Renal pelvis (tissue), 4 donors: ENCODE measurements around the gene ERN1. TPM values are rescaled to one million over a fixed set of nuclear protein-coding genes. Genes with fewer than 3 reads are reported as not detected.

ENCODE experiments used
- DNase-seq: peaks from one replicate; pipeline ENCODE4 v3.0.0-alpha.2; 2013
- polyA plus RNA-seq, 3 donors: library from polyadenylated mRNA; unstranded; fragments of 120-200 nt; gene quantifications; one replicate each; pipeline ENCODE4 v1.2.1, GENCODE V29; 2013; ENCODE audit not compliant: insufficient read length in 3 of 3

The ERN1 gene
- polyA plus RNA-seq, 3 donors = 8.3 to 9.3 (median 8.7) TPM

- no peak for DNase-seq
These were observed 44.3 kb downstream of the ERN1 start for GRCh38 chr17:64085650-64086005.

GRCh38 chr17:64084940-64085649 lies 44.8 kb downstream of the ERN1 start:
- no peak for DNase-seq

DNA sequence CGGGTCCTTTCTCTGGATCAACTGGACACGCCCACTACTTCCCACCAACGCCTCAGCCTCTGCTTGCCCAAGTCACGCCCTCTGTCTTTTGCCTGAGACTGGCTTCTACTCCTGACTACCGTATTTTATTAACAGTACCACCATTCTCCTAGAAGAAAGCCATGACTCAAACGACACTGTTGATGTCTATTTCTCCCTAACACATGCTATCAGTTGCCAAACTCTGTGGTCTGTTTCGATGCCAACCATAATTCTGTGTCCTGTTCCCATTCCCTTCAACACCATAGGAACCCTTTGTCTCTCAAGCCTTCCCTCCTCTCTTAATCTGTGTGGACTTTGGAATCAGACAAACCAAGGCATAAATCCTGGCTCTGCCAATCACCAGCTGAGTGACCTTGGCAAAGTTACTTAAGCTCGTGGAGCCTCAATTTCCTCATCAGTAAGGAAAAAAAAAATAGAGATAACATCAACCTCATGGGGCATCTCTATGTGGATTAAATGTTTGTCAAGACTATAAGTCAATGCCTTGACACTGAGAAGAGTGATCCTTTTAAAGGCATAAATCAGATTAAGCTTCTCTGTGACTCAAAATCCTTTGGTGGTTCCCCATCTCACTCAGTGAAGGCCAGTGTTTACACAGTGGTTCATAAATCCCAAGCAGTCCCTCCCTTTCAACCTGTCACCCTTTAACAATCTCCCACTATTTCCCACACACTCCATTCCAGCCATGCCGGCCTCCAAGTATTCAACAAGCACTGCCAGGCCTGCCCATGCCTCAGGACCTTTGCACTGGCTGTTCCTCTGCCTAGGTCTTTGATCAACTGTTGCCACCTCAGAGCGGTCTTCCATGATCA lies 45.6 kb downstream of the ERN1 start:
- DNase-seq = no peak

GRCh38 chr17:64083563-64084085 lies 46.3 kb downstream of the ERN1 start:
- no peak for DNase-seq

DNA sequence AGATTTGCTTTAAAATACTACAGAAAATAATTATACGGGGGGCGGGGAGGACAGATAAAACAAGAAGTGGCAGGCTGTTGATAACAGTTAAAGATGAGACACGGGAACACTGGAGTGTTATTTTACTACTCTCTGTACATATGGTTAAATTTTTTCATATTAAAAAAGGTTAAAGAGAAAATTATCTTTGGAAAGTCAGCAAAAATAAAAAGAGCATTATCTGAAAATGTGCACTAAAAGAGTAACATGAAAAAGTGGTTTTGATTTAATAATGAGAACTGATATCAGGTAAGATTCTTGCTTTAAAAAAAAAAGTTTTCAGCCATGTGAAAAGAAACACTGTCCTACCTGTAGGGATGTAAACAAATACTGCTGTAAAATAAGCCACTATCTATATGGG lies 46.9 kb downstream of the ERN1 start:
- no peak for DNase-seq

DNA sequence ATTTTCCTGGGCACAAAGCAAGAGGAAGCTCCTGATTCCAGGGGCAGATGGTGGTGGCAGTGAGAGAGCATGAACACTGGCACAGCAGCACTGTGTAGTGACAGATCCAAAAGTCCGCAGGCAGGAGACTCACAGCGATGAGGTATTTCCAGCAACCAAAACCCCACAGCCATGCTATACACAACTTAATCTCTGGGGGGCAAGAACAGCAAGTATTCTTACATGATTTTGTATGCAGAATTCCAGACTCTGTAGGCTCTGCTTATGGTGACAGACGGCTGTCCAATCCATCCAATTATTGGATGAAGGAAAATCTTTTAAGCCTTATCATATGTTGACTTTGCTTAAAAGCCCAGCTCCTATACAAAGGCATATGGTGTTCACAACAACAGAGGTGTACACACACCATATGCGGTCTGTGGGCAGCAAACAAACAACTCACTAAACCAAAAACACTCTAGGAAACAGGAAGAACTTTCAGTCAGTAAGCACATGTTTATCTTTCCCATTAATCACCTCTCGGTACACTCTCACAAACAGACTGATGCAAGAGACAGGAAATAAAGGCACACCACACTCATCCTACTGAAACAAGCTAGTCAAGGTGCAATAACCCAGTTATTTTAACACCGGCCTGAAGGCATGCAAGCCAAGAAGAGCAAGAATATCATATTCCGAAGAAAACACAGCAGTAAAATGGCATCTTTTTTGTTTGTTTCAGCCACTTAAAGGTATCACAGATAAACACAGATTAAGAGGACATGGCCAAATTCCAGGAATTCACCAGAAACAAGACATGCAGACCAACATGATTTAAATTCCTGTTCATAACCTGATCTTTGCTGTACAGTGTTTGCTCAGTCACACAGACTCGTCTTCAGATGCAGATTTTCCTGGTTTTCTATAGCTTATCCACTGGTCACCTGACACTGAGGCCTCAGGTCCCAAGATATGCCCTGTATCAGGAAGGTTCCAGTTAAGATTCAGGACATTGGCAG lies 47.8 kb downstream of the ERN1 start:
- no peak for DNase-seq

- no peak for DNase-seq
These were observed 49.7 kb downstream of the ERN1 start for GRCh38 chr17:64080174-64080618.

DNA sequence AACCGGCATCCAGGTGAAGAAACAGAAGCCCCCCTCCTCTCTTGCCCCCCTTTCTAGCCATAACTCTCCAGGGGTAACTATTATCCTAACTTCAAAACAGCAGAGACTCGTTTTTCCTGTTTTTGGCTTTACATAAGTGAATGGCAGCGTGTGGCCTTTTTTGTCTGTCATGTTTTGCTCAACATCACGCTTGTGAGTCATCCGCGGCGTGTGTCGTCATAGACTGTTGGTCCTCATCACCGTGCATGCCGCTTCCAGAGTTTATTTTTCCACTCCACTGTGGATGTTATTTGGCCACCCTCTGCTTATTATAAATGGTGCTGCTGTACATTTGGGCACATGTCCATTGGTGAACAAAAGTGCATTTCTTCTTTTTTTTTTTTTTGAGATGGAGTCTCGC lies 52.6 kb downstream of the ERN1 start:
- DNase-seq = no peak

DNA sequence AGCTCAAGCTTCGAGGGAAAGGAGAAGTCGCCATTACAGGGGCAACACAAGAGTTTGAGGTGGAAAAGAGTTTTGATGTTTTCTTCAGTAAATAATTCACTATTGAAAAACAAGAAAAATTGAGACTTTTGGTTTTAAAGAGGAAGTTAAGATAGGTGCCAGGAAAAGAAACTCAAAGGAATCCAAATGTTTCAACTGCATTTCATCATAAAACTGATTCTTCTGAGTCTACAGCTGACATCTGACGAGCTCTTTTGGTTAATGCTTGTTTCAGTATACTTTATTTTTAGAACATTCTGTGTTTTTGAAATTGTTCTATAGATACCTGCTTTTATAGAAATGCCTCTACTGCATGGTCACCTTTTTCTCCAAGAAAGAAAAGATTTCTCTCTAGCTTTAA lies 54.0 kb downstream of the ERN1 start:
- DNase-seq = no peak

GRCh38 chr17:64074704-64075426 lies 55.1 kb downstream of the ERN1 start:
- DNase-seq = no peak

- no peak for DNase-seq
These were observed 55.9 kb downstream of the ERN1 start for GRCh38 chr17:64073771-64074703.

GRCh38 chr17:64071111-64071510 lies 58.8 kb downstream of the ERN1 start:
- no peak for DNase-seq

DNA sequence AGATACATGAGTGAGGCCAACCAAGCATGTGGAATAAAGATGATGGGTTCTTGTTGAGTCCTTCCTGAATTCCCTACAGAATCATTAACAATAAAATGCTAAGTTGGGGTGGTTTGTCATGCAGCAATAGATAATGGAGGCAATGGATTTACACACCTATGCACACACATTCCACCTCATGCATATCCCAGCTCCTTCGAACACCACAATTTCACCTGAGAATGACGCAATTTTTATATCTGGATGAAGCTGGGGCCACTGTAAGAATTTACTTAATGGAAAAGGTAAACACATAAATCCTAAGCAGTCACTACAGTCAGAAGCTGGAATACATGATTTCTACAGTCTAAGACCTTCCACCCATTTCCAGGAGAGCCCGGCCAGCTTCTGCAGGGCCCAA lies 59.7 kb downstream of the ERN1 start:
- no peak for DNase-seq

GRCh38 chr17:64069143-64069542 lies 60.8 kb downstream of the ERN1 start:
- no peak for DNase-seq

DNA sequence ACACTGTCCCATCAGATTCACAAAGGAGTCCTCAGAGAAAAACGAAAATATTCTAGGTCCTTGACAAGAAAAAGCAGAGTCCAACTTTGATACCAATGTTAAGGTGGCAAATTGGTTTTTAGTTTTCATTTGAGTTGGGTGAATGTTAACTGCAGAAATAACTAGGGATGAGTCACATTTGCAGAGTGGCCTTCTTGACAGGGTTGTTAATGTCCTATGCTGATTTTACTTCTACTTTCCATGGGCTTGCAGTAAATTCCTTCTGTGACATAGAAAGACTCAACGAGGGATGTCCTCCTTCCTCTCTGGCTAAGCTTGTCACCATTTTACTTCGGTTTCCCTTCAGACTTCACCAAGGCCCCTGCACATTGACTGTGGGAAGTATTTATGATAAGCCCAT lies 62.3 kb downstream of the ERN1 start:
- no peak for DNase-seq

- DNase-seq = no peak
These were observed 63.2 kb downstream of the ERN1 start for GRCh38 chr17:64066716-64067115.

- DNase-seq = no peak
These were observed 64.8 kb downstream of the ERN1 start for GRCh38 chr17:64065161-64065560.

DNA sequence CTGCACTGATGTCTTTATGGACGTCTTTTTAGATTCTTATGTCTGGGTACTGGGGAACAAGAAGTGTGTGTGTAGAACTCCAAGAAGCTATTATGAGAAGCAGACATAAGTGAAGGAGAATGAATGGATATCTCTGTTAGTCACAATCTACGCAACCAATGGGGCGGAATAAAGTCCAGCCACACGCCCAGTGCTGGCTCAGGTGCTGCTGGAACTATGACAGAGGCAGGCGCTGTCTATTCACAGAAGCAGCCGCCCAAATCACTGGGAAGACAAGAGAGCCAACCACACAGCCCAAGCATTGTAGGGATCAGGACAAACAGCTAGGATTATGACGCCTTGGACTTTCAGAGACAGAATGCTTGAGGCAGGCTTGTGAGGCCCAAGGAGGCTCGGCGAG lies 65.6 kb downstream of the ERN1 start:
- no peak for DNase-seq

DNA sequence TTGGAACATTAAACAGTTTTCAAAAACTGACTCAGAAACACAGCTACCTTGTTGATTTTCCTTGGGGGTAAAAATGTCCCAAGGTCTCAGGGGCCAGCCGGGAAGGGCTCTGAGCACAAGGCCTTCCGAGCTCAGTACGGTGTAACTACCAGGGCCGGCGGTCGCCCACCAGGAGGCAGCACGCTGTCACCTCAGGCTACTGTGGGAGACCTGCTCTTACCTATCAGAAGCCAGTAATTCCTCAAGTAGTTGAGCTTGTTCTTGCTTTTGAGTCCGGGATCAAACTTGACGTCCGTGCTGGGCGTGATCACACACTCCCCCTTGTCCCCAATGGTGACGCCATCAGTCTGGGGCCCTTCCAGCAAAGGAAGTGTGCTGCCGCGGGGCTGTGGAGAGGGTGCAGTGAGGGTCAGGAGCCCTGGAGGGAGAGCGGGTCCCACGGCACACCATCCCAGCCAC lies 66.1 kb downstream of the ERN1 start:
- no peak for DNase-seq

DNA sequence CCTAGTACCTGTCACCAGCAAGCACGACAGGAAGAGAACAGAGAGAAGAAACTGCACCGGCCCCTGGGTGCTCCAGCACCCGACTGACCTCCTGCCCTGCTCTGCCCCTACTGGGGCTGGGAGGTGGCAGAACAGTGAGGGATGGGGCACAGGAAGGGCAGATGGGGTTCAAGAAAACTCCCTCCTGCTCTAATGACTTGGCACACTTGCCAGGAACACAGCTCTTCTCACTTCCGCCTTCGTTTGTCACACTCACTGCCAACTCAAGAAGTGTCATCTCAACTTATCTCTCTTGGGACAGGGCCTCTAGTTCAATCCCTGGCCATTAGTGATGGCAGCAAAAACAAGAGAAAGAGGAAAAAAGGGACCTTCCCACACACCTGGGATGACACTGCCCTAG lies 66.9 kb downstream of the ERN1 start:
- DNase-seq = no peak
